ENCODE measurements around the gene SLC15A2. TPM values are rescaled to one million over a fixed set of nuclear protein-coding genes. Genes with fewer than 3 reads are reported as not detected.

SLC15A2 gene
- total and polyA plus RNA-seq, 9 of the 15 experiments (the other 6 are each of a cell fraction or from before 2014, with no cell fraction given): 0.05 to 0.53 (median 0.25) TPM; not detected in 1

- H3K4me2 ChIP-seq (ENCODE audit: insufficient read depth, low read length): no peak overlapping the region
- H3K9me1 ChIP-seq (ENCODE audit: control insufficient read depth, insufficient read depth, low read length): no peaks in the 10 kb centered on the region
- POLR2A ChIA-PET: no interaction called here
- no peak overlapping the region for H2AFZ ChIP-seq (ENCODE audit: low read depth, low read length)
- intact Hi-C loops (cut with micrococcal nuclease): no loop called here
- no peak overlapping the region for H3K9ac ChIP-seq (ENCODE audit: insufficient read depth in 1 of 2, low read depth in 2 of 2, low read length in 2 of 2)
- in situ Hi-C loops (cut with MboI): no loop called here
- TF ChIP-seq ZNF639 (CRISPR knock-in tag; conservative IDR thresholded peaks at IDR 0.05 in 1 of 2, IDR thresholded peaks at IDR 0.05 in 1 of 2): no peak
- no peak for TF ChIP-seq NONO (IDR thresholded peaks at IDR 0.05; ENCODE audit: low read depth in 2 of 2, low read length in 1 of 2)
- TF ChIP-seq KLF1 (tag; IDR thresholded peaks at IDR 0.05): no peak
- TF ChIP-seq ELF1 (tag; IDR thresholded peaks at IDR 0.05): no peak
- no peak for TF ChIP-seq ZNF311 (CRISPR knock-in tag; IDR thresholded peaks at IDR 0.05)
- TF ChIP-seq ZNF449 (CRISPR knock-in tag; IDR thresholded peaks at IDR 0.05): no peak
- H3K27me3 ChIP-seq (ENCODE audit: control insufficient read depth in 2 of 2, insufficient read depth in 2 of 2, low read length in 2 of 2): no peaks in the 10 kb centered on the region
- ATAC-seq: no peak
- no peaks in the 10 kb centered on the region for H3K79me2 ChIP-seq (ENCODE audit: control insufficient read depth, insufficient read depth, low read length)
- BruUV-seq (replicated peaks): no TSS peak
- no peak for FAIRE-seq
- H4K20me1 ChIP-seq (replicated peaks; ENCODE audit: control insufficient read depth, insufficient read depth, low read length): no peaks in the 10 kb centered on the region
- H3K4me3 ChIP-seq: no peak overlapping the region
- no peaks in the 10 kb centered on the region for H3K4me1 ChIP-seq (replicated peaks in 1 of 2; ENCODE audit: control insufficient read depth in 2 of 2, insufficient read depth in 2 of 2, low read length in 2 of 2)
- H3K9me3 ChIP-seq (replicated peaks; ENCODE audit: control insufficient read depth, insufficient read depth, low read depth, low read length): no peaks in the 10 kb centered on the region
- no peak for DNase-seq (ENCODE audit: extremely low read depth in 1 of 4, low spot score in 3 of 4)
- CTCF ChIA-PET (ENCODE audit: low intra/inter-chr PET ratio): no interaction called here
- WGBS (ENCODE audit: insufficient coverage, low coverage, missing lambda C conversion rate): 0% methylated on average over 1 of the region's 1 CpG
- H3K27ac ChIP-seq (ENCODE audit: extremely low read depth, low read depth, low read length): no peak overlapping the region
- no peaks in the 10 kb centered on the region for H3K36me3 ChIP-seq (ENCODE audit: control insufficient read depth, insufficient read depth, low read length)
These were observed 47.4 kb downstream of the SLC15A2 start for GRCh38 chr3:121941592-121941991.

Data from K562 (cell line).